ENCODE data around the gene ARHGEF37.
A peak's percentile ranks its signal among the peaks of the same experiment; 100 is the strongest.
"Not testable (repeated sequence)": the region's sequence is repeated elsewhere in the genome, so short reads cannot be mapped to it uniquely, and the experiment has no call there.

ARHGEF37 gene

GRCh38 chr5:149564542-149565140, 16.7 kb upstream of the ARHGEF37 start:
- H3K27me3 ChIP-seq (ENCODE audit: control insufficient read depth in 5 of 5, insufficient read depth in 4 of 5, low read length in 5 of 5); H3K9ac ChIP-seq (ENCODE audit: low read length in 5 of 5); H3K27ac ChIP-seq (ENCODE audit: low read depth, low read length): not testable (repeated sequence)

GRCh38 chr5:149567226-149567625, 14.1 kb upstream of the ARHGEF37 start:
- H3K36me3 ChIP-seq (ENCODE audit: control insufficient read depth in 5 of 5, insufficient read depth in 5 of 5, low read length in 5 of 5): no peaks in the 10 kb centered on the region
- no peaks in the 10 kb centered on the region for H3K9me3 ChIP-seq (ENCODE audit: control insufficient read depth in 5 of 5, low read length in 5 of 5)
- H3K27ac ChIP-seq (ENCODE audit: low read depth, low read length): no peak overlapping the region
- H3K4me1 ChIP-seq (ENCODE audit: control insufficient read depth in 5 of 5, insufficient read depth in 5 of 5, low read length in 5 of 5): peaks cover 0 to 11% (median 10%) of the 10 kb centered on the region in 5 donors
- H3K4me3 ChIP-seq (ENCODE audit: low read depth in 1 of 5, low read length in 5 of 5): no peak overlapping the region
- H3K9ac ChIP-seq (ENCODE audit: low read length in 5 of 5): no peak overlapping the region
- no peaks in the 10 kb centered on the region for H3K27me3 ChIP-seq (ENCODE audit: control insufficient read depth in 5 of 5, insufficient read depth in 4 of 5, low read length in 5 of 5)

More at GRCh38 chr5:149564542-149565140, 16.7 kb upstream of the ARHGEF37 start:
- not testable (repeated sequence) for H3K36me3 ChIP-seq (ENCODE audit: control insufficient read depth in 5 of 5, insufficient read depth in 5 of 5, low read length in 5 of 5); H3K9me3 ChIP-seq (ENCODE audit: control insufficient read depth in 5 of 5, low read length in 5 of 5); H3K4me3 ChIP-seq (ENCODE audit: low read depth in 1 of 5, low read length in 5 of 5)
- H3K4me1 ChIP-seq (ENCODE audit: control insufficient read depth in 5 of 5, insufficient read depth in 5 of 5, low read length in 5 of 5): peaks cover 2 to 26% (median 22%) of the 10 kb centered on the region in 5 donors

GRCh38 chr5:149572170-149572569, 9.1 kb upstream of the ARHGEF37 start:
- H3K27ac ChIP-seq (ENCODE audit: low read depth, low read length): no peak overlapping the region

GRCh38 chr5:149572576-149573231, 8.6 kb upstream of the ARHGEF37 start:
- Histone ChIP-seq H3K36me3 (ENCODE audit: control insufficient read depth in 5 of 5, insufficient read depth in 5 of 5, low read length in 5 of 5) (no peaks in the 10 kb centered on the region), H3K9ac (ENCODE audit: low read length in 5 of 5) (no peak overlapping the region), H3K27ac (ENCODE audit: low read depth, low read length) (no peak overlapping the region), H3K4me3 (ENCODE audit: low read depth in 1 of 5, low read length in 5 of 5) (no peak overlapping the region), H3K4me1 (ENCODE audit: control insufficient read depth in 5 of 5, insufficient read depth in 5 of 5, low read length in 5 of 5) (peaks cover 0 to 9% (median 0%) of the 10 kb centered on the region in 5 donors), H3K9me3 (ENCODE audit: control insufficient read depth in 5 of 5, low read length in 5 of 5) (no peaks in the 10 kb centered on the region), H3K27me3 (ENCODE audit: control insufficient read depth in 5 of 5, insufficient read depth in 4 of 5, low read length in 5 of 5) (no peaks in the 10 kb centered on the region)

More at GRCh38 chr5:149572170-149572569, 9.1 kb upstream of the ARHGEF37 start:
- Histone ChIP-seq H3K4me1 (ENCODE audit: control insufficient read depth in 5 of 5, insufficient read depth in 5 of 5, low read length in 5 of 5) (peaks cover 0 to 9% (median 0%) of the 10 kb centered on the region in 5 donors), H3K27me3 (ENCODE audit: control insufficient read depth in 5 of 5, insufficient read depth in 4 of 5, low read length in 5 of 5) (no peaks in the 10 kb centered on the region), H3K9me3 (ENCODE audit: control insufficient read depth in 5 of 5, low read length in 5 of 5) (no peaks in the 10 kb centered on the region), H3K9ac (ENCODE audit: low read length in 5 of 5) (no peak overlapping the region), H3K36me3 (ENCODE audit: control insufficient read depth in 5 of 5, insufficient read depth in 5 of 5, low read length in 5 of 5) (no peaks in the 10 kb centered on the region), H3K4me3 (ENCODE audit: low read depth in 1 of 5, low read length in 5 of 5) (no peak overlapping the region)

- H3K36me3 ChIP-seq (ENCODE audit: control insufficient read depth in 5 of 5, insufficient read depth in 5 of 5, low read length in 5 of 5): no peaks in the 10 kb centered on the region
- H3K27ac ChIP-seq (ENCODE audit: low read depth, low read length): no peak overlapping the region
- H3K4me3 ChIP-seq (ENCODE audit: low read depth in 1 of 5, low read length in 5 of 5): no peak overlapping the region
- no peak overlapping the region for H3K9ac ChIP-seq (ENCODE audit: low read length in 5 of 5)
- H3K9me3 ChIP-seq (ENCODE audit: control insufficient read depth in 5 of 5, low read length in 5 of 5): no peaks in the 10 kb centered on the region
- peaks cover 0 to 9% (median 0%) of the 10 kb centered on the region in 5 donors for H3K4me1 ChIP-seq (ENCODE audit: control insufficient read depth in 5 of 5, insufficient read depth in 5 of 5, low read length in 5 of 5)
- no peaks in the 10 kb centered on the region for H3K27me3 ChIP-seq (ENCODE audit: control insufficient read depth in 5 of 5, insufficient read depth in 4 of 5, low read length in 5 of 5)
Observed at GRCh38 chr5:149575131-149575530, 6.2 kb upstream of the ARHGEF37 start.

- H3K27ac ChIP-seq (ENCODE audit: low read depth, low read length): no peak overlapping the region
- no peak overlapping the region for H3K4me3 ChIP-seq (ENCODE audit: low read depth in 1 of 5, low read length in 5 of 5)
- no peaks in the 10 kb centered on the region for H3K36me3 ChIP-seq (ENCODE audit: control insufficient read depth in 5 of 5, insufficient read depth in 5 of 5, low read length in 5 of 5)
- H3K9ac ChIP-seq (ENCODE audit: low read length in 5 of 5): no peak overlapping the region
- peaks cover 0 to 15% (median 9%) of the 10 kb centered on the region in 5 donors for H3K4me1 ChIP-seq (ENCODE audit: control insufficient read depth in 5 of 5, insufficient read depth in 5 of 5, low read length in 5 of 5)
- H3K9me3 ChIP-seq (ENCODE audit: control insufficient read depth in 5 of 5, low read length in 5 of 5): no peaks in the 10 kb centered on the region
- no peaks in the 10 kb centered on the region for H3K27me3 ChIP-seq (ENCODE audit: control insufficient read depth in 5 of 5, insufficient read depth in 4 of 5, low read length in 5 of 5)
Observed at GRCh38 chr5:149576021-149576420, 5.3 kb upstream of the ARHGEF37 start.

GRCh38 chr5:149578896-149579295, 2.4 kb upstream of the ARHGEF37 start:
- Histone ChIP-seq H3K4me3 (ENCODE audit: low read depth in 1 of 5, low read length in 5 of 5) (no peak overlapping the region), H3K9ac (ENCODE audit: low read length in 5 of 5) (no peak overlapping the region), H3K9me3 (ENCODE audit: control insufficient read depth in 5 of 5, low read length in 5 of 5) (no peaks in the 10 kb centered on the region), H3K27me3 (ENCODE audit: control insufficient read depth in 5 of 5, insufficient read depth in 4 of 5, low read length in 5 of 5) (no peaks in the 10 kb centered on the region), H3K36me3 (ENCODE audit: control insufficient read depth in 5 of 5, insufficient read depth in 5 of 5, low read length in 5 of 5) (no peaks in the 10 kb centered on the region), H3K4me1 (ENCODE audit: control insufficient read depth in 5 of 5, insufficient read depth in 5 of 5, low read length in 5 of 5) (peaks cover 4 to 34% (median 29%) of the 10 kb centered on the region in 5 donors), H3K27ac (ENCODE audit: low read depth, low read length) (no peak overlapping the region)

- peaks cover 4 to 40% (median 34%) of the 10 kb centered on the region in 5 donors for H3K4me1 ChIP-seq (ENCODE audit: control insufficient read depth in 5 of 5, insufficient read depth in 5 of 5, low read length in 5 of 5)
- no peaks in the 10 kb centered on the region for H3K9me3 ChIP-seq (ENCODE audit: control insufficient read depth in 5 of 5, low read length in 5 of 5)
- no peaks in the 10 kb centered on the region for H3K27me3 ChIP-seq (ENCODE audit: control insufficient read depth in 5 of 5, insufficient read depth in 4 of 5, low read length in 5 of 5)
- no peaks in the 10 kb centered on the region for H3K36me3 ChIP-seq (ENCODE audit: control insufficient read depth in 5 of 5, insufficient read depth in 5 of 5, low read length in 5 of 5)
- peak overlapping the region; percentile 79 for H3K27ac ChIP-seq (ENCODE audit: low read depth, low read length)
- peak overlapping the region; percentile 57 to 86 (median 78) for H3K4me3 ChIP-seq (ENCODE audit: low read depth in 1 of 5, low read length in 5 of 5)
- peak overlapping the region in 4 of 5 donors; percentile 55 to 81 (median 74) for H3K9ac ChIP-seq (ENCODE audit: low read length in 5 of 5)
Observed at GRCh38 chr5:149580808-149581191, 498 bp upstream of the ARHGEF37 start.

GRCh38 chr5:149581931-149582768, 852 bp downstream of the ARHGEF37 start:
- Histone ChIP-seq H3K27ac (ENCODE audit: low read depth, low read length) (peak overlapping the region; percentile 79), H3K27me3 (ENCODE audit: control insufficient read depth in 5 of 5, insufficient read depth in 4 of 5, low read length in 5 of 5) (no peaks in the 10 kb centered on the region), H3K9ac (ENCODE audit: low read length in 5 of 5) (peak overlapping the region; percentile 55 to 82 (median 78)), H3K4me3 (ENCODE audit: low read depth in 1 of 5, low read length in 5 of 5) (peak overlapping the region; percentile 57 to 87 (median 78)), H3K9me3 (ENCODE audit: control insufficient read depth in 5 of 5, low read length in 5 of 5) (no peaks in the 10 kb centered on the region), H3K36me3 (ENCODE audit: control insufficient read depth in 5 of 5, insufficient read depth in 5 of 5, low read length in 5 of 5) (no peaks in the 10 kb centered on the region), H3K4me1 (ENCODE audit: control insufficient read depth in 5 of 5, insufficient read depth in 5 of 5, low read length in 5 of 5) (peaks cover 4 to 47% (median 34%) of the 10 kb centered on the region in 5 donors)

GRCh38 chr5:149583394-149583793, 2.1 kb downstream of the ARHGEF37 start:
- peak overlapping the region in 1 of 5 donors; percentile 46 for H3K9ac ChIP-seq (ENCODE audit: low read length in 5 of 5)
- H3K27ac ChIP-seq (ENCODE audit: low read depth, low read length): peak overlapping the region; percentile 13
- H3K4me3 ChIP-seq (ENCODE audit: low read depth in 1 of 5, low read length in 5 of 5): no peak overlapping the region
- H3K9me3 ChIP-seq (ENCODE audit: control insufficient read depth in 5 of 5, low read length in 5 of 5): no peaks in the 10 kb centered on the region
- no peaks in the 10 kb centered on the region for H3K36me3 ChIP-seq (ENCODE audit: control insufficient read depth in 5 of 5, insufficient read depth in 5 of 5, low read length in 5 of 5)
- no peaks in the 10 kb centered on the region for H3K27me3 ChIP-seq (ENCODE audit: control insufficient read depth in 5 of 5, insufficient read depth in 4 of 5, low read length in 5 of 5)
- H3K4me1 ChIP-seq (ENCODE audit: control insufficient read depth in 5 of 5, insufficient read depth in 5 of 5, low read length in 5 of 5): peaks cover 4 to 47% (median 34%) of the 10 kb centered on the region in 5 donors
